HG02973 (cell line): ENCODE data around the gene MAGEA12.
"Not testable (repeated sequence)": the region's sequence is repeated elsewhere in the genome, so short reads cannot be mapped to it uniquely, and the experiment has no call there.

Experiments used
- ATAC-seq: cut with Tn5 transposase; IDR thresholded peaks from one replicate; pipeline ENCODE4 v1.9.1; 2021; ENCODE audit warnings: moderate library complexity; ENCODE audit not compliant: unreplicated experiment

The MAGEA12 gene

GRCh38 chrX:152761582-152761981, 28.0 kb downstream of the MAGEA12 start:
- not testable (repeated sequence) for ATAC-seq

GRCh38 chrX:152766562-152766961, 33.0 kb downstream of the MAGEA12 start:
- ATAC-seq = not testable (repeated sequence)

GRCh38 chrX:152769549-152770289, 36.2 kb downstream of the MAGEA12 start, which contains the start of gene MAGEA6:
MAGEA6 (minus strand) TSS chrX:152769689; CDS start chrX:152767650, 2,039 bp downstream.
- ATAC-seq = not testable (repeated sequence)

GRCh38 chrX:152787062-152787461, 53.5 kb downstream of the MAGEA12 start:
- ATAC-seq = peak; percentile 83
